M059J (cell line): ENCODE results near the gene TIGD1. TPM values are rescaled to one million over a fixed set of nuclear protein-coding genes. Genes with fewer than 3 reads are reported as not detected.

ENCODE experiments used
- DNase-seq: peaks from one replicate; pipeline ENCODE4 v3.0.0-alpha.2; 2012; ENCODE audit warnings: low read depth
- total RNA-seq: library from RNA; depleted of rRNA; stranded (reverse); fragments of >200 nt; shearing (Covaris generic); gene quantifications from 2 replicates; pipeline ENCODE4 v1.2.3, GENCODE V29; 2014; rRNA removed

The TIGD1 gene
- 3.2 and 3.4 TPM in 2 replicates for total RNA-seq

DNA sequence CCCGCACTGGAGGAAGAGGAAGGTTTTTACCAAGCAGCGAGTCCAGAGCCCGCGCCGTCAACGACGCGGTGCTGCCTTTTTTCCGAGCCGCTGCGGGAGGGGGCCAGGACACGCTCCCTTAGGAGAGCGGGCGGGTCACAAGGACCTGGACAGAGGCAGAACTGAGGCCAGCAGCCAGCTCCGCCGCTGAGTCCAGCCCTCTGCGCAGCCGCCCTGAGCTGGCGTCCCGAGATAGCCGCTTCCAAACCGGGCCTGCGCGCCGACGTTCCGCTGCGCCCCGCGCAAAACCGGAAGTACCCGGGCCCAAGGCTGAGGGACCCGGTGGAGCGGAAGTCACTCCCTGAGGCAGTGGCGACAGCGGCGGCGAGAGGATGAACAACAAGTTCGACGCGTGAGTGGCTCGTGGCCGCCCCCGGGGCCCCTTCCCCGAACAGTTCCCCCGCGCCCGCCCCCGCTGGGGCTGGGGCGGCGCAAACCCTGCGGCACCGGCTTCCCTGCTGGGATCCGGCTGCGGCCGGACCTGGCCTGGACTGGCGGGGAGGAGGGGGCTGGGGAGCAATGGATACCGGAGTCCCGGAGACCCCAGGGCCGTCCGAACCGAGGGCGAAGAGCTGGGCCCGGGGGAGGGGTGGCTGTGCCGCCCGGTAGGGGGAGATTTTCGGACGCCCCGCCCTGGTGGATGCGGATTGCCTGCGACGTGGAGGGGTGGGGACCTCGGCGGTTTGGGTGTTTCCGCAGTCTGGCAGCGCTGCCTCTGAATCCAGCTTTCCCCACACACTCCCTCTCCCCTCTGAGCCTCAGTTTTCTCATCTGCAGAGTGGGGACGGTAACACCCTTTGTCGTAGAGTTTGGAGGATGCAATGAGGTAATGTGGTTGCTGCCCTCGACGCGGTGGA lies at the start of gene TIGD1, which contains the start of gene EIF4E2:
Gene TIGD1 (minus strand): TSS at position 204 of the 896 bp plus-strand sequence. CDS start 675 bp downstream, outside the sequence.
Gene EIF4E2 (plus strand): TSS at position 336 of the 896 bp plus-strand sequence. CDS start 36 bp downstream, at position 372.
- DNase-seq: peak; percentile 90

DNA sequence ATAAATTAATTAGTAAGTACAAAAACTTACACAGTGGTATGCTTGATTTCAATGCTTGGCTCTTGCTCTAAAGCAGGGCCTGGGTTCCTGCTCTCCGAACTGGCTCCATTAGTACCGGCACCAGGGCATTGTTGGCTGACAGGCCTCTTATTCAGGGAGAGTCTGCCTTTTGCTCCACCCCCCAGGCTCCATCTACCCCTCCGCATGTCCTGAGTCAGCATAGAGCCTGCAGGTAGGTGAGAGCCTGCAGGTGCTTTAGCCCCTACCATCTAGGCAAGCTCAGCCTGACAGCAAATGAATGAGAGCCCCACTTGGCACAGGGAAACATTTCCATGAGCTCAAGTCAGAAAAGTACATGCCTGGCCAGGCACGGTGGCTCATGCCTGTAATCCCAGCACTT lies 47.9 kb upstream of the TIGD1 start:
- no peak for DNase-seq

- DNase-seq: no peak
Observed at GRCh38 chr2:232597362-232598079, 47.2 kb upstream of the TIGD1 start.

DNA sequence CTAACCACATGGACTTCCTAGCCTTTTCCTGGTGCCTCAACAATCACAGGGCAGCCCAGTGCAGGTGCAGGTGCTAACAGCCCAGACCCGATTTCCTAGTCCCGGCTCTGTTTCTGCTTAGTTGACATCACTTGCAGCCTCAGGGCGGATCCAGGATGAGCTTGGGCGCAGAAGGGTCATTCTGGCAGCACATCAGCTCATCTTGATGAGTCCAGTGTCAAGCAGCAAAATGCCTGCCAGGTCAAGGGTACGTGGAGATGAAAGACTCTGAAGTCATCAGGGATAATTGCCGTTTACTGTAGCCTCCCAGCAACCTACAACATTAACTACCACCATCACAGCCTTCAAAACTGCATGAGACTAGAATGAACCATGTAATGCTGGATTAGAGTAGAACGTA lies 43.6 kb upstream of the TIGD1 start:
- no peak for DNase-seq

DNA sequence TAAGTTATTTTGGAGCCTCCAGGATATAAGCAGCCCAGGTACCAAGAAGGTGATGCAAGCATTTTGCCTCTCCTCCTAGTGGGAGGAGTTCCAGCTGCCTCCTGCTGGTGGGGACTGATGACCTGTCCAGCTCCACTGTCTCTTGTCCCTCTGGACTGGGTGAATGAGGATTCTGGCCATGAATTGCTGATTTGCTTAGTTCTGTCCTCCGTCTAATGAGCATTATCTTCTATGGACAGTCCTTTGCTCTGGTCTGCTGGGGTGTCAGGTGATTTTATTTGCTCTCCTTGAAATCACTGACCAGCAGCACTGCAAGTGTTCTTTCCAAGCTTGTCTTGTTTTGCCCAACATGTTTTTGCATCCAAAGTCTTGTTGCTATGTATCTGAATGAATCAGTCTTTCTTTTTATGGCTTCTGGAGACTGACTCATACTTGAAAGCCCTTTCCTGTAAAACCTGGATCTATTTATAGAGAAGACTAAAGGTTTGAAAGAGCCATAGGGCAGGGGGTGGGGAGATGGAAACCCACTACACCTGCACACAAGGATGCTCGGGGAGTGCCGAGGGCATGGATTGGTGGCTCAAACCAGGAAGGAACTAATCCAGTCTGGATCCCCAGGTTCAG lies 42.5 kb upstream of the TIGD1 start:
- DNase-seq: peak; percentile 93

DNA sequence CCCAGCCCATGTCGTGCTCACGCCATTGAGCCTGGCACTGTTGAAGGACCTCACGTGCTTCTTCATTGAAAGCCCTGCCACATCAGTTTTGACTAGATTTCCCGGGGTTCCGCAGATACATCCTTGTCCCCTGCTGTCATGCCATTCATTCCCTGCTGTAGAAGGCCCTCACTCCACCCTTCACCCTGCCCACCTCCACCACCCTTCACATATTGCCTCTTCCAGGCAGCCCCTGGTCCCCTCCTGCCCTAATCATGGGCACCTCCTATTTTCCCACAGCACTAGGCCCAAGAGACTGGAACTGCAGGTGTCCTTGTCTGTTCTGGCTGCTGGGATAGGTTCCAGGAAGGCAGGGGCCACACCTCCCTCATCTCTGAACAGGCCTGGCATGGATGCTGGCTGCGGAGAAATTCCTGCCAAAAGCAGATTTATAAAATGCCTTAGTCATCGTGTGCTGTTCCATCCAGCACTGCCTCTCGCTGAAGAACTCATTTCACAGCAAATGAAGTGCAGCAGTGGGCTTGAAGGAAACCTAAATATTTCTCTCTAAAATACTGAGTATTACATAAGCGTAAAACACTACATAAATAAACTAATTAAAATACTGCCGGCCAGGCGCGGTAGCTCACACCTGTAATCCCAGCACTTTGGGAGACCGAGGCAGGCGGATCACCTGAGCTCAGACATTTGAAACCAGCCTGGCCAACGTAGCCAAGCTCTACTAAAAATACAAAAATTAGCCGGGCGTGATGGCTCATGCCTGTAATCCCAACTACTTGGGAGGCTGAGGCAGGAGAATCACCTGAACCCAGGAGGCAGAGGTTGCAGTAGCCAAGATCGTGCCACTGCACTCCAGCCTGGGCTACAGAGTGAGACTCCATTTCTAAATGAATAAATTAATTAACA lies 38.6 kb upstream of the TIGD1 start:
- DNase-seq: peak; percentile 84

DNA sequence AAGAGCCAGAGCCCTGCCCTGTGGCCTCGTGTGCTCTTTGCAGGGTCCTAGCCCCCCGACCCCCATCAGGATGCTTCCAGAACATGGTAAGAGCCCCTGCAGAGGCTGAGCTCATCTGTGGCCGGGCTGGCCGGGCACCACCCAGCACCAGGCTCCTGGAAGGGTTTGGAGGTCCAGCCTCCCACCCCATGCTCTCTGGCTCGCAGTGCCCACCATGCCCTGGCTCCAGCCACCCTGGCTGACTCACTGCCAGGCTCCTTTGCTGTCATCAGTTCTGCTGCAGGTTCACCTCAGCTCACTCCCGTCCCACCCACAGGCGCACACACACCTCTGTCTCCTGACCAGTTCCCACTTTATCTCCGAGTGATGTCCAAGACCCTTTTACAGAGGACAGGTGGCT lies 37.7 kb upstream of the TIGD1 start:
- no peak for DNase-seq

GRCh38 chr2:232587512-232587911 lies 37.2 kb upstream of the TIGD1 start:
- no peak for DNase-seq

GRCh38 chr2:232586943-232587505 lies 36.7 kb upstream of the TIGD1 start:
- DNase-seq: no peak

- DNase-seq: no peak
Observed at GRCh38 chr2:232584238-232584637, 33.9 kb upstream of the TIGD1 start.

GRCh38 chr2:232581725-232582124 lies 31.4 kb upstream of the TIGD1 start:
- no peak for DNase-seq

DNA sequence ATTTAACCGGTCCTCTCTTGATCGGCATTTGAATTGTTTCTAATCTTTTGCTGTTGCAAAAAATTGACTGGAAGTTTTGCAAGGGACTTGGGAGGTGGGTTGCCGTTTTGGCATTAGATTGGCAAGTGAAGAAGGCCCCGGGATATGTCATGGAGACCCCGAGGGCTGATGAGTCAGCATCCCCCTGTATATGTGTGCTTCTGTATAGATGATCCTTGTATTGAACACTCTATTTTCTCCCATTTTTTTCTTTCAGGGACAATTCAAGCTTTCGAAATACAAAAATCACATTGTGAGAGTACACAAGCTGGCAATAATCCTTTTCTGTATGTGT lies 30.3 kb upstream of the TIGD1 start:
- DNase-seq: no peak

DNA sequence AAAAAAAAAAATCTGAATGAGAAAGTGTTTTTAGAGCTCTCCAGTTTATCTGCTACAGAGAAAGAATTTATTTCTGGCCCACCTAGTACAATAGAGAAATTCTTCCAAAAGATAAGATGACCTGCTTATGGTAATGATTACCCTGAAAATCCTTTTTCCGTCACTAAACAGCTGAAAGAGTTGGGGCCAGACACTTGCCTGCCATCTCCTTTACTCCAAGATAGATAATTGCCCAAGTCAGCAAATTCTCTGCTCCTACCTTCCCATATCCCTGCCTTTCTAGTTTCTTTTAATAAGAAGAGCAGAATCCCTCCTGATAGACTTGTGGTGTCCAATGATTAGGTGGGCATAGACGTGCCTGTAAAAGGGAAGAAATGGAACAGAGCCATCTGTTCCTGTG lies 28.3 kb upstream of the TIGD1 start:
- no peak for DNase-seq

- DNase-seq: no peak
Observed at GRCh38 chr2:232577841-232578240, 27.5 kb upstream of the TIGD1 start.

DNA sequence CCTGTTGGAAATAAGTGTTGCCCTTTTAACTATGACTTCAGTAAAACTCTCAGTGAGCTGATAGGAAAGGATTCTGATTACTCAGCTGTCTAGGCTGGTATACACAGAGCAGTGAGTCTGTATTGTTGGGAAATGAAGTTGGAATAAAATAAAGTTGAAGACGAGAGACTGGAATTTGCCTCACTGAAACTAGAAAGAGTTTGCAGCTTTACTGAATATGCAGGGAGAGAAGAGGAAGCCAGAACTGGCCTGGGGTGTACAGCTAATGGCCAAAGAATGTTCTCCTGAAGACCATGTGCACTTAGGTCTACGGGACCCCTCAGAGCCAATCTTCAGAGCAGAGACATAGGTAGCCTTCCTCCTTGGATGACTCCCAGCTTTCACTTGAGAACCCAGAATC lies 26.6 kb upstream of the TIGD1 start:
- DNase-seq: peak; percentile 43

DNA sequence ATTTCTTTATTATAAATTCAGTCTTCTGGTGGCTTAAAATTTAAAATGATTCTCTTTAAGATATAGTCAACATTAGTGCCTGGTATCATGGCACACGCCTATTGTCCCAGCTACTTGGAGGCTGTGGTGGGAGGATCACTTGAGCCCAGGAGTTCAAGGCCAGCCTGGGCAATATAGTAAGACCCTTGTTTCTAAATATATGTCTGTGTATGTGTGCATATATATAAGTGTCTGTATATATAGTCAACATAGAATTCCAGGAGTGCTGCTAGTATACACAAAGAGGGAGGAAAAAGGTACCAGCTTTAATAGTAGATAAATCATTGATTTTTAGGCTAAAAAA lies 25.0 kb upstream of the TIGD1 start:
- DNase-seq: no peak

GRCh38 chr2:232574674-232575403 lies 24.5 kb upstream of the TIGD1 start:
- DNase-seq: peak; percentile 20

- no peak for DNase-seq
Observed at GRCh38 chr2:232573771-232574435, 23.5 kb upstream of the TIGD1 start.

DNA sequence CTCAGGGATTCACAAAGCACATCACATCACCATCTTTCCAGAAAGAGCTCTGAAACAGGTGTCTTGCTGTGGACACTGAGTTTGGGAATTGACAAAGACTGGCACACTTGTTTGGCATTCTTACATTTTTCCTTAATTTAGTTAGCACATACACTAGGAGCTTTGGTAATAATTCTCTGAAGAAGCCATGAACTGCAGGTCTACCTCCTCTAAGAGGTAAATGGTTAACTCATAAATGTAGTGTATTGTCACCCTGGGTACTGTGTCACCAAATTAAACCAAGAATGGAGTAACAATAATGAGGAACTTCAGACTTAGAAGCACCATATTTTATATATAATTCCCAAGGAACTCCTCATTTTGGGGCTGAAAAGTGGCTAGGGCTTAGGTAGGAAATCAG lies 22.7 kb upstream of the TIGD1 start:
- DNase-seq: no peak

DNA sequence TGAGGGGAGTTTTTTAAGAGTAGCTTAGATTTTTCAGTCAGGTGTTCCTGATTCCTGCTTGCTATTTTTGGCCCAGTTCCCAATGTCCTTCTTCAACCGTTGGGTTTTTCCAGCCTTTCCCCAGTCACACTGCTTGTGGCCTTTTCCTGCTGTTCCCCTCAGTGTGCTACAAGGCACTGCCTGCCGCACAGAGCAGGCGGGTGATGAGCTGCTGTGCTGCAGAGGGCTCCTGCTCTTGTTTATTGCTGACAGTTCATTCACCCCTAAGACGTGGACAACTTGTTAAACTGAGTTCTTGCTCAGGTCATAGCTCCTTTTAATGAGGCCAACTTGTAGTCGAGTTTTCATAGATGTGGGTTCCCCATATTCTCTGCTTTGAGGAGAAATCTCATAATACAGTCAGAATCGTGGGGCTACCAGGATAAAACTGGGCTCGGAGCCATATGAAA lies 20.7 kb upstream of the TIGD1 start:
- DNase-seq: peak; percentile 8
